SU-DHL-6 (cell line): ENCODE measurements around the gene SLC9A5.

Source experiments
- H2AFZ ChIP-seq: fragments of 200-600 bp; sonication (generic); 2 replicates; pipeline ENCODE4 v1.6.1; 2014; ENCODE audit warnings: low read depth, mild to moderate bottlenecking, moderate library complexity, mixed read lengths, antibody characterized with exemption, low read length; ENCODE audit not compliant: severe bottlenecking
- H3F3A ChIP-seq: fragments of 200-600 bp; shearing (Covaris generic); 2 replicates; pipeline ENCODE4 v1.6.0; 2016; ENCODE audit warnings: antibody characterized with exemption, mild to moderate bottlenecking; ENCODE audit not compliant: insufficient read depth
- H3K27ac ChIP-seq: fragments of 200-600 bp; sonication (generic); 2 replicates; pipeline ENCODE4 v1.5.1; 2016; ENCODE audit warnings: low read depth, mild to moderate bottlenecking, low read length, moderate library complexity, mixed read lengths
- H3K27me3 ChIP-seq: fragments of 200-600 bp; sonication (generic), shearing (Covaris generic); 2 replicates; pipeline ENCODE4 v1.6.0; 2014; ENCODE audit warnings: mild to moderate bottlenecking, low read length
- H3K36me3 ChIP-seq: fragments of 200-600 bp; sonication (generic); 2 replicates; pipeline ENCODE4 v1.6.1; 2014; ENCODE audit warnings: mild to moderate bottlenecking, low read length, mixed read lengths
- H3K4me2 ChIP-seq: fragments of 300-600, 200-600 bp; shearing (Covaris generic), sonication (generic); 2 replicates; pipeline ENCODE4 v1.6.0; 2014; ENCODE audit warnings: low read length, low read depth, mild to moderate bottlenecking; ENCODE audit not compliant: poor library complexity, severe bottlenecking
- H3K4me3 ChIP-seq: fragments of 200-600 bp; sonication (generic); 2 replicates; pipeline ENCODE4 v1.5.1; 2014; ENCODE audit warnings: antibody characterized with exemption, low read length, mild to moderate bottlenecking, mixed read lengths; ENCODE audit not compliant: insufficient read depth, poor library complexity, severe bottlenecking
- H3K79me2 ChIP-seq: fragments of 200-600 bp; sonication (generic); 2 replicates; pipeline ENCODE4 v1.6.1; 2014; ENCODE audit warnings: mild to moderate bottlenecking, low read length, moderate library complexity; ENCODE audit not compliant: insufficient read depth
- H3K9ac ChIP-seq: fragments of 200-600 bp; sonication (generic); 2 replicates; pipeline ENCODE4 v1.7.0; 2014; ENCODE audit warnings: mild to moderate bottlenecking, low read length
- H3K9me2 ChIP-seq: fragments of 200-600 bp; sonication (generic); replicated peaks from 2 replicates; pipeline ENCODE4 v1.6.1; 2014; ENCODE audit warnings: low read length; ENCODE audit not compliant: insufficient read depth
- H3K9me3 ChIP-seq: fragments of 200-600 bp; sonication (generic); 2 replicates; pipeline ENCODE4 v1.6.1; 2014; ENCODE audit warnings: low read length, mixed read lengths; ENCODE audit not compliant: insufficient read depth
- H4K20me1 ChIP-seq: fragments of 200-600 bp; sonication (generic); 2 replicates; pipeline ENCODE4 v1.6.1; 2014; ENCODE audit warnings: low read depth, mild to moderate bottlenecking, antibody characterized with exemption, low read length, moderate library complexity, mixed read lengths
- EZH2phosphoT487 ChIP-seq: fragments of 200-600 bp; sonication (generic), shearing (Covaris generic); conservative IDR thresholded peaks from 2 replicates; pipeline ENCODE4 v1.6.1; 2018; ENCODE audit warnings: mild to moderate bottlenecking, antibody characterized with exemption, low read length, moderate library complexity, mixed read lengths
- TF ChIP-seq, protein P1 (sequence below): fragments of 200-600 bp; sonication (generic); IDR thresholded peaks from one replicate; pipeline ENCODE4 v1.5.1; 2017; ENCODE audit warnings: antibody characterized with exemption, mild to moderate bottlenecking, low read length, moderate library complexity; ENCODE audit not compliant: insufficient read depth, poor library complexity, severe bottlenecking

SLC9A5 gene

GRCh38 chr16:67236563-67237395, 12.0 kb upstream of the SLC9A5 start:
- no peak overlapping the region for H3K27ac ChIP-seq
- no peak overlapping the region for H3K4me3 ChIP-seq
- no peaks in the 10 kb centered on the region for H3K36me3 ChIP-seq

DNA sequence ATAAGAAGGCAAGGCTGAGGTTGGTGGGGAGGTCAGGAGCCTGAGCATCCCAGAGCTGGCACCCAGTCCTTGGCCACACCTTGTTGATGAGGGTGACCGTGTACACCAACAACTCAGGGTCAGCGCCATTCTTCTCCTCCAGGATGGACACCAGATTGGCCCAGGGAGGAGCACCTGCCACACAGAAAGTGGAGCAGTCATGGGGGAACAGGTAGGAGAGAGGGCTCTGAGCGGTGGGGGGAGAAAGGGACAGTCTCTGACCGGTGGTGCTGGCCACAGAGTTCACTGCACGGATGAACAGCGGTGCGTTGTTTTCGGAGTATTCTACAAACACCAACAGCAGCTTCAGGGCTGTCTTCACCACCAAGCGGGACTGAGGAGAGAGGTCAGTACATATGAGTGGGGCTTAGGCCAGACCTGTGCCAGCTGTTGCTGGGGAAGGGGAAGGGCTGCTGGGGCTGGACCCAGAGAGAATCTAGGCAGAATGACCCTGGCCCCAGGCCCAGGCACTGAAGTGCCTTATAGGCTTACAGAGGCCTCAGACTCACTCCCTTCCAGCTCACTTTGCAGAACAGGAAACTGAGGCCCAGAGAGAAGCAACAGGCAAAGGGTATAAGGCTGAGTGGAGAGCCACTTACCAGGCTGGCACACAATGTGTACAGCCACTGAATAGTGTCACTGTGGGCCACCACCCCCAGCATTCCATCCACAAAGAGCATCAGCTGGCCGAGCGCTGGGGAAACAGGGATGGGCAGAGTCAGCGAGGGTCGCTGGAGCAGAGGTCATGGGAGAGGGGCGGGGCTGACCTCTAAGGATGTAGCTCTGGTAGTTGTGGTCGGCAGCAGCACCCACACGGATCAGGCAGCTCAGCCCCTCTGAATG, 11.1 kb upstream of the SLC9A5 start:
- Histone ChIP-seq H3K9me2 (no peaks in the 10 kb centered on the region), H2AFZ (no peak overlapping the region), H3K9ac (no peak overlapping the region), H3K4me2 (no peak overlapping the region), H3K9me3 (no peaks in the 10 kb centered on the region), H4K20me1 (no peaks in the 10 kb centered on the region; the same call in 1 of the 2 replicates), H3F3A (no peaks in the 10 kb centered on the region), H3K79me2 (no peaks in the 10 kb centered on the region), H3K27me3 (no peaks in the 10 kb centered on the region), H3K27ac (no peak overlapping the region), H3K4me3 (no peak overlapping the region), H3K36me3 (no peaks in the 10 kb centered on the region)
- TF ChIP-seq, protein P1, sequence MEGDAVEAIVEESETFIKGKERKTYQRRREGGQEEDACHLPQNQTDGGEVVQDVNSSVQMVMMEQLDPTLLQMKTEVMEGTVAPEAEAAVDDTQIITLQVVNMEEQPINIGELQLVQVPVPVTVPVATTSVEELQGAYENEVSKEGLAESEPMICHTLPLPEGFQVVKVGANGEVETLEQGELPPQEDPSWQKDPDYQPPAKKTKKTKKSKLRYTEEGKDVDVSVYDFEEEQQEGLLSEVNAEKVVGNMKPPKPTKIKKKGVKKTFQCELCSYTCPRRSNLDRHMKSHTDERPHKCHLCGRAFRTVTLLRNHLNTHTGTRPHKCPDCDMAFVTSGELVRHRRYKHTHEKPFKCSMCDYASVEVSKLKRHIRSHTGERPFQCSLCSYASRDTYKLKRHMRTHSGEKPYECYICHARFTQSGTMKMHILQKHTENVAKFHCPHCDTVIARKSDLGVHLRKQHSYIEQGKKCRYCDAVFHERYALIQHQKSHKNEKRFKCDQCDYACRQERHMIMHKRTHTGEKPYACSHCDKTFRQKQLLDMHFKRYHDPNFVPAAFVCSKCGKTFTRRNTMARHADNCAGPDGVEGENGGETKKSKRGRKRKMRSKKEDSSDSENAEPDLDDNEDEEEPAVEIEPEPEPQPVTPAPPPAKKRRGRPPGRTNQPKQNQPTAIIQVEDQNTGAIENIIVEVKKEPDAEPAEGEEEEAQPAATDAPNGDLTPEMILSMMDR, result no peak
- no peak for TF ChIP-seq EZH2phosphoT487

More at GRCh38 chr16:67236563-67237395, 12.0 kb upstream of the SLC9A5 start:
- TF ChIP-seq, protein P1, result no peak
- no peak for TF ChIP-seq EZH2phosphoT487
- Histone ChIP-seq H3K27me3 (no peaks in the 10 kb centered on the region), H2AFZ (no peak overlapping the region), H3K9me3 (no peaks in the 10 kb centered on the region), H3K9ac (no peak overlapping the region), H3K9me2 (no peaks in the 10 kb centered on the region), H3F3A (no peaks in the 10 kb centered on the region), H3K4me2 (no peak overlapping the region), H3K79me2 (no peaks in the 10 kb centered on the region), H4K20me1 (no peaks in the 10 kb centered on the region; the same call in 1 of the 2 replicates)

DNA sequence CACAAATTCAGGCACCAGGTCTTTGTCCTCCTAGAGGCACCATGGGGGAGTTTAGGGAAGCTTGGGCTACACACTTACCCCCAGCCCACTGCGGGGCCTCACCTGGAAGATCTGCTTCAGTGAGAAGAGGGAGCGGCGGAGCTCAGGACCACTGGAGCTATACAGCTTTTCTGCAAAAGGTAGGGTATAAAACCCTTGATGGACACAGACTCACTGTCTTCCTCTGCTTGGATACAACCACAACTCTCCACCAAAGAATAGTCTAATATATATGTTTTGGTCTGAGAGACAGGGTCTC, 10.6 kb upstream of the SLC9A5 start:
- TF ChIP-seq EZH2phosphoT487, result no peak
- TF ChIP-seq, protein P1, result no peak
- no peak overlapping the region for H3K4me2 ChIP-seq
- H3K9ac ChIP-seq, result no peak overlapping the region
- no peaks in the 10 kb centered on the region for H3K9me2 ChIP-seq
- H3K27me3 ChIP-seq, result no peaks in the 10 kb centered on the region
- H4K20me1 ChIP-seq, result no peaks in the 10 kb centered on the region; the same call in 1 of the 2 replicates
- H3F3A ChIP-seq, result no peaks in the 10 kb centered on the region
- H3K79me2 ChIP-seq, result no peaks in the 10 kb centered on the region
- no peaks in the 10 kb centered on the region for H3K36me3 ChIP-seq
- no peak overlapping the region for H2AFZ ChIP-seq
- no peak overlapping the region for H3K27ac ChIP-seq
- no peak overlapping the region for H3K4me3 ChIP-seq
- no peaks in the 10 kb centered on the region for H3K9me3 ChIP-seq
